Bone marrow (tissue), 2 donors: Measurements from ENCODE around the gene FAM50B.
"Not testable (repeated sequence)": the region's sequence is repeated elsewhere in the genome, so short reads cannot be mapped to it uniquely, and the experiment has no call there.

Source experiments
- DNase-seq, 2 donors: peaks; one replicate each; lab custom pipeline; 2025; lab: John Stamatoyannopoulos, UW

Gene FAM50B

DNA sequence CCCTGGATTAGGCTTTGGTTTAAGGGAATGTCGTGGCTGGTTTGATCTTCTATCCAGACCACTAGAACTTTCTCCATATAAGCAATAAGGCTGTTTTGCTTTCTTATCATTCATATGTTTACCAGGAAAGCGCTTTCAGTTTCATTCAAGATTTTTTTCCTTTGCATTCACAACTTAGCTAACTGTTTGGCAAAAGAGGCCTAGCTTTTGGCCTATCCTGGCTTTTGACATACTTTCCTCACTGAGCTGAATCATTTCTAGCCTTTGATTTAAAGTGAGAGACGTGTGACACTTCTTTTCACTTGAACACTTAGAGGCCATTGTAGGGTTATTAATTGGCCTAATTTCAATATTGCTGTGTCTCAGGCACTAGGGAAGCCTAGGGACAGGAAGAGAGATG, 1.7 kb upstream of the FAM50B start:
- DNase-seq, result no peak

DNA sequence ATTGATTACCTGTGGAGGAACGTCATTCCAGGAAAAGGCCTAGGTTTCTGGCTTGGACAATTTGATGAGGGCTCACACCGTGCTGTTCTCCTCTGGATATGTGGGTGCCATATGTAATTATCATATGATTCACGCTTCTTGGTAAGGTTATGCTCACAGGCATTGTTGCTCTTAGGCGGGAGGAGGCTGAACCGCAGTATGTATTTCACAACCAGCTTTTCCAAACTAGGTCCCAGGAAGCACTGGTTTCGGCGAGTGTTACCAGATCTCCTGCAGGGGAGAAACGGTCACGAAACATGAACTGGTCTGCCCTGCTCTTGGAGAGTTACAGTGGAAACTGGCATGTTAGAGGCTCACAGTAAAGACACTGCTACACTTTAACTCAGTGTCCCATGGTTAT, 793 bp upstream of the FAM50B start:
- no peak for DNase-seq

DNA sequence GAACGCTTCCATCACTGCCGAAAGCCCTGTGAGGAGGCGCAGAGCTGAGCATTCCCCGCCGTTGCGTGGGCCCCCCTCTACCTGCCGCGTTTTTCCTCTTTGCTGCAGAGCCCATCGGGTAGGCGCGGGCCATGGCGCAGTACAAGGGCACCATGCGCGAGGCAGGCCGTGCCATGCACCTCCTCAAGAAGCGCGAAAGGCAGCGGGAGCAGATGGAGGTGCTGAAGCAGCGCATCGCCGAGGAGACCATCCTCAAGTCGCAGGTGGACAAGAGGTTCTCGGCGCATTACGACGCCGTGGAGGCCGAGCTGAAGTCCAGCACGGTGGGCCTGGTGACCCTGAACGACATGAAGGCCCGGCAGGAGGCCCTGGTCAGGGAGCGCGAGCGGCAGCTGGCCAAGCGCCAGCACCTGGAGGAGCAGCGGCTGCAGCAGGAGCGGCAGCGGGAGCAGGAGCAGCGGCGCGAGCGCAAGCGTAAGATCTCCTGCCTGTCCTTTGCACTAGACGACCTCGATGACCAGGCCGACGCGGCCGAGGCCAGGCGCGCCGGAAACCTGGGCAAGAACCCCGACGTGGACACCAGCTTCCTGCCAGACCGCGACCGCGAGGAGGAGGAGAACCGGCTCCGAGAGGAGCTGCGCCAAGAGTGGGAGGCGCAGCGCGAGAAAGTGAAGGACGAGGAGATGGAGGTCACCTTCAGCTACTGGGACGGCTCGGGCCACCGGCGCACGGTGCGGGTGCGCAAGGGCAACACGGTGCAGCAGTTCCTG, 693 bp downstream of the FAM50B start:
- DNase-seq, result no peak

DNA sequence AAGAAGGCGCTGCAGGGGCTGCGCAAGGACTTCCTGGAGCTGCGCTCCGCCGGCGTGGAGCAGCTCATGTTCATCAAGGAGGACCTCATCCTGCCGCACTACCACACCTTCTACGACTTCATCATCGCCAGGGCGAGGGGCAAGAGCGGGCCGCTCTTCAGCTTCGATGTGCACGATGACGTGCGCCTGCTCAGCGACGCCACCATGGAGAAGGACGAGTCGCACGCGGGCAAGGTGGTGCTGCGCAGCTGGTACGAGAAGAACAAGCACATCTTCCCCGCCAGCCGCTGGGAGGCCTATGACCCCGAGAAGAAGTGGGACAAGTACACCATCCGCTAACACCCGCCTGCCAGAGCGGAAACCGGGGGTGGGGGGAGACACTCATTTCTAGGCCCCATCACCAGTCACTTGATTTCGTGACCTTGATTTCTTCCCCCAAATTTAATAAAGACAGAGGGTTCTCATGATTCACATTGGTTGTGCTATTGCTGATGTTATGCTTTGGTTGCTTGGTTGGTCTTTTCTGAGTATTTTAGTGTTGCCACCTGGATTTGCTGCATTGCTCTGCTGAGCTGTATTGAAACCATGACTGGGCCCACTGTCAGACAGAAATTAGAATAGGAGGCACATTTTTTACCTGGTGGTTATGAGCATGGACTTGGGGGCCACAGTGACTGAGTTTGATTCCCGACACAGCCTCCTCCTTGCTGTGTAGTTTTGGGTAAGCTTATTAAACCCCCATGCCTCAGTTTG, 1.5 kb downstream of the FAM50B start:
- no peak for DNase-seq

DNA sequence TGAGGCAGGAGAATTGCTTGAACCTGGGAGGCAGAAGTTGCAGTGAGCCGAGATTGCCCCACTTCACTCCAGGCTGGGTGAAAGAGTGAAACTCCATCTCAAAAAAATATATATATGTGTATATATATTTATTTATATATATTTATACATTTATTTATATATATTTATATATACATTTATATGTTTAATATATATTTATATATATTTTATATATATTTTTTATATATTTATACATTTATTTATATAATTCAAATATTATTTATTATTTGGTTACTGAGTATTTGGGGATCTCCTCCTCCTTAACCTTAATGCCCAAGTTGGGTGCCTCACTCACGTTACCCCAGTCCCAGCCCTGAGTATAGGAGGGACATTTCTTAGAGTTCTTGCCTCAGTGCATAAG, 2.7 kb downstream of the FAM50B start:
- DNase-seq, result no peak

DNA sequence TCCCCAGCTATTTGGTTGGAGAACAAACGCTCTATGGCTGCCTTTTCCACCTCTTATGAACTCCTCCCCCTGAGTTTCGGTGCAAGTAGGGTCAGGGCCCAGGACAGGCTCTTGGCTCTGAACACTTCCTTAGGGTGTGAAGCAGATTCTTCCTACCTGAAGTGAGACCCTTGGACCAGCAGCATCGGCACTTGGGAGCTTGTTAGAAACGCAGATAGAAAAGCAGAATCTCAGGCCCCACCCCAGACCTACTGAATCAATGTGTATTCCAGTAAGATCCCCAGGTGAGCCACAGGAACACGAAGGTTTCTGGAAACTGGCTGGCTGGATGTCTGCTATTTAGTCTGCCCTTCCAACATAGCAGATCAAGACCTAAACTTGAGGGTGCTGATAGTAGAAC, 3.2 kb downstream of the FAM50B start:
- DNase-seq, result no peak

DNA sequence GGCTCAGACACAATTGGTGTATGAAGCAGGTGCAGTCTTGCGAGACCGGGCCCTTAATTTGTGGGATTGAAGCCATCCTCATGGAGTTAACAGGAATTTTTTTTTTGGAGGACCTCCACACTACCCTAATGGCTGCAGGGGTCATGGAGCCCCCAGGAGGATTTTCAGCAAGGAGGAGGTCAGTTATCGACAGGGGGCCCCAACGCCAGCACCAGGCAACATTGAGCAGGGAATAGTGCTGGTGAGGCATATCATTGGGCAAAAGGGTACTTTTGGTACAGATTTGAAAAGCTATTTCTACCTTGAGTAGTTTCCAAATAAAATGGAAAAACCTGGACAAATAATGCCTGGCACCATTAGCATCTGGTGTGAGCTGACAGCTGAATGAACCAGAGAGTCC, 6.7 kb downstream of the FAM50B start:
- no peak for DNase-seq

DNA sequence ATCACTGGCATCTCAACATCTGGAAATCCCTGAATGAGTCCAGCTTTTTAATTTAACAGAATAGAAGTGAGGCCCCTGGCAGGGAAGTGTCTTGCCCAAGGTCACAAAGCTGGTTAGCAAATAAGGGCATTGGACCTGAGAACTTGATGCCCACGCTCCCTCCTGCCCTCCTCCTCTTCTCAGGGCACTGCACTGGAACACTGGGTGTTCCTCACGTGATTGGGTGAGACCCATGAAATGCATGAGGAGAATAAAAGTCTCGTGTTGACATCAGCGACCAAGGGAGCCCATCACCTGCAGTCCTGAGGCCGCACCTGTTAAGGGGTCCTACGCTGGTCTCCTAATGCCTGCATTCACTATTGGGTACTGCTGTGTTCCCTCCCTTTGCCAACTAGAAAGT, 7.4 kb downstream of the FAM50B start:
- no peak for DNase-seq

DNA sequence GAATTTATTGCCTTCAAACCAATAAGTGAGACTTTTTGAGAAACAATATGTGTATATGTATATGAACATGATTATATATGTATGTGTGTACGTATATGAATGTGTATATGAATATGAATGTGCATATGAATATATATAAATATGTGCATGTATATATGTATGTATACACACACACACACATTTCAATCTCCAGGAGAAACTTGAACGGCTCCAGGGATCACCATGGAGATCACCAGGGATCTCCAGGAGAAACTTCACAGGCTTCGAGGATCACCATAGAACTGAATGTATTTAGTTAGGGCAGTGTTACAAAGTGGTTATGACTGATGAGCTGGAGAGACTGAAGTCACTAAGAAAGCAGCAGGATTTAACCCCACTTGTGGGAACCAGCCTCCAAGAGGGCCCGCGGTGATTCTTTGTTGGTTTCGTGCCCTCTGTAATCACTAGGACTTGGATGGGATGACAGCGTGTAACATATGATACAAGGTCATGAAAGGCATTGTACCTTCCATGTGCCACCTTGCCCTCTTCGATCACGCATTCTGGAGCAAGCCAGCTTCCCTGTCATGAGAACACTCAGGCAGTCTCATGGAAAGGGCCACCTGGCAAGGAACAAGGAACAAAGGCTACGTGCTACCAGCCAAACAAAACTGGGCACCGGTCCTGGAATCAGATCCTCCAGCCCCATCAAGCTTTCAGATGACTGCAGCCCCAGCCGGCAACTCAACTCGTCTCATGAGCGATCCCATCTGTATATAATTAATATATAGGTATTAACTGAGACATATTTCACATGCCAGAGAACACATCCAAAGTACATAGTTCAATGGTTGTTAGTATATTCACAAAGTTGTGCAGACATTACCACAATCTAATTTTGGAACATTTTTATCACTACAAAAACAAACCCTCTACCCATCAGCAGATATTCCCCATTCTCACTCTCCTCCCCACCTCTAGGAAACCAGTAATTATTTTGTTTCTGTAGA, 8.6 kb downstream of the FAM50B start:
- DNase-seq, result no peak

DNA sequence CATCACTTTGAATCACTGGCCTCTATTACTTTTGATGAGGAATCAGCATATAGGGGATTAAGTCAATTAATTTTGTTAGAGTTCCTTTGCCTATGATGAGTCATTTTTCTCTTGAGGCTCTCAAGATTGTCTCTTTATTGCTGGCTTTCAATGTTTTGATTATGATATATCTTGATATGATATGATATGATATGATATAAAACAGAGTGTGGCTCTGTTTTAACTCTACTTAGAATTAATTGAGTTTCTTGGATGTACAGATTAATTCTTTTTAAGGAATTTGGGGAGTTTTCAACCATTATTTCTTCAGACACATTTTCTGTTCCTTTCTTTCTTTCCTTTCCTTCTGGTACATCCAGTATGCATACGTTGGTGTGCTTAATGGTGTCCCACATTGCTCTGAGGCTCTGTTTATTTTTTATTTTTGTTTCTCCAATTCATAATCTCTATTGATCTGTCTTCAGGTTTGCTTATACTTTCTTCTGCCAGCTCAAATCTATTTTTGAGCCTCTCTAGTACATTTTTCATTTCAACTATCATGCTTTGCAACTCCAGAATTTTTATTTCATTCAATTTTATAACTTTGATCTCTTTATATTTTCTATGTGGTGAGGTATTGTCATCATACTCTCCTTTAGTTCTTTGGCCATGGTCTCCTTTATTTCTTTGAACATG, 10.8 kb downstream of the FAM50B start:
- DNase-seq, result no peak

DNA sequence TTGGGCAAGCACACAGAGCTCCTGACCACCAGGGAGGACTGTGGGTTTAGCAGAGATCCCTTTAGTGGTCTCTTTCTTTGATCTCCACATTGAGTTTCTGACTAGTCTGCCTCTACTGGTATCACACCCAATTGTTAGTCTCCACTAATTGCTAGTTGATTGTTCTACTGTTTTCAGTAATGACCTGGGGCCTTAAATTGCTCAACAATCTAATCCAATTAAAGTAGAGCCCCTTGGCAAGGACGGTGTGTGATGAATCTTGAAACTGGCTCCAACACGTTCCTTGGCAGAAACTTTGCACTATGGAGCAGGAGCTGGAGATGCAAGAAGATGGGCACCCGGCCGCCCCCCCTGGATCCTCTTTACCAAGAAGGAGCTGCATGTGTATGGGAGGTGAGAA, 12.3 kb downstream of the FAM50B start:
- no peak for DNase-seq

DNA sequence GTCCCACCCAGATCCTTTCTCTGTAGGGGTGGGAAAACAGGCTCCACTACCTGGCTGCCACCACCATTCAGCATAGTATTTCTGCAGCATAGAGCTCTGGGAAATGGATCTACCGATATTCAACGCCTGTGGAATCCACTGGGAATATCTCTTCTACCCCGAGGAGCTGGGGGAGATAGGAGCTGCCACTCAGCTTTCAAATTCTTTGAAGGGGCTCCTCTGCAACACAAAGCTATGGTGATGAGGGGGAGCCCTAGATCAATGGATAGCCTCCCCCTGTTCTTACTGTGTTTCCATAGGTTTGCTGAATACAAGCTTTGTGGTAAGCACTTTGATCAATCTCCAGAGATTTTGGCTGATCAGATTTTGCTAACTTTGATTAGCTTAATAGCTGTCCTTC, 12.9 kb downstream of the FAM50B start:
- no peak for DNase-seq

DNA sequence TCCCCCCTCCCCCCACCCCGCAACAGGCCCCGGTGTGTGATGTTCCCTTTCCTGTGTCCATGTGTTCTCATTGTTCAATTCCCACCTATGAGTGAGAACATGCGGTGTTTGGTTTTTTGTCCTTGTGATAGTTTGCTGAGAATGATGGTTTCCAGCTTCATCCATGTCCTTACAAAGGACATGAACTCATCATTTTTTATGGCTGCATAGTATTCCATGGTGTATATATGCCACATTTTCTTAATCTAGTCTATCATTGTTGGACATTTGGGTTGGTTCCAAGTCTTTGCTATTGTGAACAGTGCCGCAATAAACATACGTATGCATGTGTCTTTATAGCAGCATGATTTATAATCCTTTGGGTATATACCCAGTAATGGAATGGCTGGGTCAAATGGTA, 14.1 kb downstream of the FAM50B start:
- not testable (repeated sequence) for DNase-seq

DNA sequence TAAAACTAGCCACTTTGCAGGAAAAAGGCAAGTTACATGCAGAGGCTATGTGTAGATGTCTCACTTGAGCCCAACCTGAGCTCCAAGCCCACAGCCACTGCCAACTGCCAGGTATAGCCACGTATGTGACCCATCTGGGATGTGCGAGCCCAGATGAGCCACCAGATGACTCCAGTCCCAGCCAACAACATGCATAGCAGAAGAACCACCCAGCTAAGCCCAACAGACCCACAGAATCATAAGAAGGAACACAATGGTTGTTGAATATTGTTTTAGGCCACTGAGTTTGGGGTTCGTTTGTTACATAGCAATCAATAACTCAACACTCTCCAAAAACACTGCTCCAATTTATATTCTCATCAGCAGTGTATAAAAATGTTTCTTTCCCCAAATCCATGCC, 16.3 kb downstream of the FAM50B start:
- no peak for DNase-seq

DNA sequence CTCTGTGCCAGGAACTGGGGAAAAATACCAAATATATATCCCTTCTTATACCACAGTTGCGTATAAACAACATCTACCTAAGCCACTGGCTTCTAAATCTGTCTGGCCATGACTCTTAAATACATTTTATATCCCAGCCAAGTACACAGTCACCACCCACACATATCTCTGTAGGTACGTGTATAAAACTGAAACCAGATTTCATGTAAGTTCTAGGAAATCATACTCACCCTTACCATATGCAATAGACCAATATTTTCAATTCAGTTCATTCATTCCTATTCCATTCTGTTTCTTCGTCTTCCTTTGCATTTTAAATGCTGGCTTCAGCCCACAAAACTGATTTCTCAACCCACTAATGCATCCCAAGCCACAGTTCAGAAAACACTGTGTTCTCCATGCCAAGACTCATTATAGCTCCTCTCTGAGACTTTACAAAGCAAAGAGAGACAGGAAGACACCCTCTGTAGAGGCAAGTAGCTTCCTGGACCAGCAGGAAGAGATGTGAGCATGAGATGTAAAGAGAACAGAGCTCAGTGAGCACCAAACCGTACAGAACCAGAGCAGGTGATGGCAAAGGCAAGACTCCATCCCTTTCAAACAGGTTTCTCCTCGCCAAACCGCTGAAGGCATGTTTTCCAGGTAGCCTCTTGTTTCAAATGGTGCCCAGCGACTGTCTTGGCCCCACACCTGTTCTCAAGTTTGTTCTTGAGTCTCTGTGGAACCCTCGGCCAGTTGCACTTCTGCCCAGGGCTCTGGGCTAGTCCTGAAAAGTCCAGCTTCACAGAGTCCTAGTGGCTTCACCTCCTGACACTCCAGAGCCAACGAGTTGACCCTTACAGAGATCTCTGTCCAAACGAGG, 18.7 kb downstream of the FAM50B start:
- no peak for DNase-seq

DNA sequence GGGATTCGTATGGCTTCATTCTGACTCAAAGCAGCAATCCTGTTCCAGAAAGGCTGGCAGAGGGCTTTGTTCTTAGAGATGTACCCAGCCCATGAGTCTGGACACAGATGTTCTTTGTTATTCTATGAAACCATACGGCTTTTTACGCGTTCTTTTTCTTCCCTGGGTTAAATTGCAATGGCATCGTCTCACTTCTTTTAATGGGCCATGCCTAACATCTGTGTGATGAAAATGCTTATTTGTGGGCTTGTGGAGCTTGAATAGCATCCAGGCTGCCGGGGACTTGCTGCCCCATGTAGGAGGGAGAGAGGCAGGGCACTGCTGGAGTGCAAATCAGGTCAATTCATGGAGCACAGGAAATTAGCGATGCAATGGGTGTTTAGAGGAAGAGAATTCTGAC, 19.4 kb downstream of the FAM50B start:
- DNase-seq, result no peak

DNA sequence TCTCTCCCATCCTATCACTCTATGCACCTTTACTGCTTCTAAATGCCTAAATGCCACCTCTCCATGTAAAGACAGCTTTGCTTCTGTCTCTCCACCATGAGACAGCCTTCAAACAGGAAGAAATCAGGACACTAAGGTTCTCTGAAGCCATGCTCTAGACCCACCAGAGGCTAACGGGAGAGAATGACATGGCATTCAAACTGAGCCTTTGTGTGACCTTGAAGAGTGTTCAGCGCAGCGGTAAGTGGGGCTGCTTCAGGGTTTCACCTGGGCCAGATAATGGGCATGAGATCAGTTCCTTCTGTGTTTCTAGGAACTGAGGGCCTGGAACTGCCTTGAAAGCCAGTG, 20.1 kb downstream of the FAM50B start:
- no peak for DNase-seq

DNA sequence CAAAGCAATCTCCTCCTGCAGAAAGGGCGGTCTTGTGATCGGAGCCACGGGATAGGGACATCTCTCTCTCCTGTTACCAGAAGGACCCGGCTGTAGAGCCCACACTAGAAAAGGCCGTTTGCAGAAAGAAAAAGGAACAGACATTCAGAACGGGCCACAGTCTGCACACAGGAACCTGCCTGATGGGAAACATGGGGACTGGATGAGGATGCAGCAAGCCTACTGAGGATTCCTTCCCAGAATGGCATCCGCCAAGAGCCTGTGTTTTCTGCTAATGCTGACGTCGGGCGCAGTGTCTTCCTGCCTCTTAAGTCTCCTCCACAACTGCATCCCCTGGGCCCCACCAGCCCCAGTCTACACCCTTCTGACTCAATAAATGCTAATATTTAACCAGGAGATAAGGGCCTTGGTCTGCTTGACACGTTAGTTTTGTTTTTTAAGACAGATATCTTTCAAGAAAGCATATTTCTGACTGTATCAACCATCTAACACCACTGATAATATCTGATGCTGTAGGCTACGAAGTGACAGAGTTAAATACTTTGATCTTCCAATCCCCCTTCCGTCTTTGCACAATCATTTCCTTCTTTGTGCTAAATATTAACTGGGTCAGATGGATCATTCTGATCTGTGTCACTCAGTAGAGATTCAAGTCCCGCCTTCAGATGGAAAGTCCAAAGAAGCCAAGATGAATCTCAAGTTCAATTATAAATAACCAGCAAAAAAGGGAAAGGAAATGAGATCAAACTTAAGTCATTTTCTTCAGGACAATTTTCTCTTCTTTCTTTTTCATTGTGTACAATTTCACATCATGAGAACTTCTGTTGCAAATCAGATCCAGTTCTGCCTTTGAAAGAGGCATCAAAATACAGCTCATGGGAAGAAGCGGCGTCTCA, 20.7 kb downstream of the FAM50B start:
- no peak for DNase-seq

DNA sequence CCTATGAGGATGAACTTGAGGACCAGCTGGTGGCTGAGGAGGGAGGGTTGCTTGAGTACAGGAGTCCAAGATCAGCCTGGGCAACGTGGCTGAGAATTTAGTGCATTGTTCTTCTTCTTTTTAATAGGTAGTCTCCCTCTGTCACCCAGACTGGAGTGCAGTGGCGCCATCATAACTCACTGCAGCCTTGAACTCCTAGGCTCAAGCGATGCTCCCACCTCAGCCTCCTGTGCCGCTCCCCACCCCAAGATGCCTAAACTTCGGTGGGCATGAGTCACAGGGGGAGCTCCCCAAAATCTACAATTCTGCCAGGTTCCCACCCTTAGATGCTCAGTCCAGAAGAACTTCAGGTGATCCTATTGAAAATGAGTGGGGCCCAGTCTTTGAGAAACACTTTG, 21.4 kb downstream of the FAM50B start:
- DNase-seq, result no peak

DNA sequence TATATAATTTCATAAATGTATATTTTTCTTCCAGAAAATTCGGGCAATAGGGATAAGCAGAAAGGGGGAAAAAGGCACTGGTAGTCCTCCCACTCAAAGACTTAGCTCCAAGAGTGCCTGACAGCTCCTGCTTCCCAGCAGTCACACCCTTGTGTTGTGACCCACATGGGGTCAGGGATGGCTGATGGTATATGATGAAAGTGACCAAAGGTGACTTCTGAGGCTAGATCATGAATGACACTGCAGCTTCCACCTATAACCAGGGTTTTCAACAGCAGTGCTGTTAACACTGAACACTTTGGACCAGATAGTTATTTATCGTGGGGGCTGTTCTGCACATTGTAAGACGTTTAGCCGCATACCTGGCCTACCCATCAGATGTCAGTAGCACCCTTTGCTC, 22.3 kb downstream of the FAM50B start:
- no peak for DNase-seq
